ENCODE data around the gene DCTPP1.
"Not testable (repeated sequence)": the region's sequence is repeated elsewhere in the genome, so short reads cannot be mapped to it uniquely, and the experiment has no call there.

DCTPP1 gene

GRCh38 chr16:30401768-30402425 is 27.9 kb downstream of the DCTPP1 start:
- FAIRE-seq, result no peak
- DNase-seq (ENCODE audit: insufficient read length, low spot score), result no peak
- TF ChIP-seq PAX5 (IDR thresholded peaks at IDR 0.05; ENCODE audit: insufficient read depth, low read length, severe bottlenecking), result no peak
- no peak for TF ChIP-seq POLR2A (IDR thresholded peaks at IDR 0.05; ENCODE audit: low read depth, low read length)
- no peak for TF ChIP-seq SPI1 (IDR thresholded peaks at IDR 0.05; ENCODE audit: low read depth, low read length)
- TF ChIP-seq TAF1 (IDR thresholded peaks at IDR 0.05; ENCODE audit: low read depth, low read length), result no peak
- TF ChIP-seq POLR2AphosphoS5 (IDR thresholded peaks at IDR 0.05; ENCODE audit: low read depth, low read length), result no peak
- TF ChIP-seq POU2F2 (IDR thresholded peaks at IDR 0.05; ENCODE audit: low read depth, low read length), result no peak

DNA sequence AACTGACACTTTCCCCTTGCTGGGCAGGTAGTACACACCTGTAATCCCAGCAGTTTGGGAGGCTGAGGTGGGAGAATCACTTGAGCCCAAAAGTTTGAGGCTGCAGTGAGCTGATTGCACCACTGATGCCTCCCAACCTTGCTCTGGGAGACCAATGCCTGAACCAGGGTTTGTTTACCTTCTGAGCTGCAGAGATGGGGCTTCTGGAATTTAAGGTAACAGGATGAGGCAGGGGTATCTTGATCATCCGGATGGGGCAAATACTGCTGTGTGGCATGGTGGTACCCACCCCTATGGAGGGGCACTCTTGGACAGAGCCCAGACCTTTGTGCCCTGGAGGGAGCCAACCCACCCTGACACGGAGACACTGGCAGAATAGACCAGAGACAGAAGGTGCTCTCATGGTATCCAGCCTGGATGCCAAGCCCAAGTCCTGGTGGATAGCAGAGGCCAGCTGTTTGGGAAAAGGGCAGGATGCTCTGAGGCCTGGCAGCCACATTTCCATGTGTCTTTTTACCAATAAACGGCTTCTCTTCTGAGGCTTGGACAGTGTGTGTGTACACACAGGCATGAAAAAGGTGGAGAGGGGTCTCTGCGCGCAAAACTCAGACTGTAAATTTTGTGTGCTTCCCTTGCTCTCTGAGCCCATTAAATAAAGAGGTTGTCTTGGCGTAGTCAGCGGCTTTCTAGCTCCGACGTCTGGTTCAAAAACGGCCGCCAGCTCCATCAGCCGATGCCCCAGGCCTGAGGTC is 30.2 kb downstream of the DCTPP1 start:
- FAIRE-seq, result peak; percentile 48
- no peak for DNase-seq (ENCODE audit: insufficient read length, low spot score)
- TF ChIP-seq TAF1 (IDR thresholded peaks at IDR 0.05; ENCODE audit: low read depth, low read length) (no peak), POU2F2 (IDR thresholded peaks at IDR 0.05; ENCODE audit: low read depth, low read length) (no peak), POLR2A (IDR thresholded peaks at IDR 0.05; ENCODE audit: low read depth, low read length) (no peak), PAX5 (IDR thresholded peaks at IDR 0.05; ENCODE audit: insufficient read depth, low read length, severe bottlenecking) (no peak), SPI1 (IDR thresholded peaks at IDR 0.05; ENCODE audit: low read depth, low read length) (no peak), POLR2AphosphoS5 (IDR thresholded peaks at IDR 0.05; ENCODE audit: low read depth, low read length) (no peak)

DNA sequence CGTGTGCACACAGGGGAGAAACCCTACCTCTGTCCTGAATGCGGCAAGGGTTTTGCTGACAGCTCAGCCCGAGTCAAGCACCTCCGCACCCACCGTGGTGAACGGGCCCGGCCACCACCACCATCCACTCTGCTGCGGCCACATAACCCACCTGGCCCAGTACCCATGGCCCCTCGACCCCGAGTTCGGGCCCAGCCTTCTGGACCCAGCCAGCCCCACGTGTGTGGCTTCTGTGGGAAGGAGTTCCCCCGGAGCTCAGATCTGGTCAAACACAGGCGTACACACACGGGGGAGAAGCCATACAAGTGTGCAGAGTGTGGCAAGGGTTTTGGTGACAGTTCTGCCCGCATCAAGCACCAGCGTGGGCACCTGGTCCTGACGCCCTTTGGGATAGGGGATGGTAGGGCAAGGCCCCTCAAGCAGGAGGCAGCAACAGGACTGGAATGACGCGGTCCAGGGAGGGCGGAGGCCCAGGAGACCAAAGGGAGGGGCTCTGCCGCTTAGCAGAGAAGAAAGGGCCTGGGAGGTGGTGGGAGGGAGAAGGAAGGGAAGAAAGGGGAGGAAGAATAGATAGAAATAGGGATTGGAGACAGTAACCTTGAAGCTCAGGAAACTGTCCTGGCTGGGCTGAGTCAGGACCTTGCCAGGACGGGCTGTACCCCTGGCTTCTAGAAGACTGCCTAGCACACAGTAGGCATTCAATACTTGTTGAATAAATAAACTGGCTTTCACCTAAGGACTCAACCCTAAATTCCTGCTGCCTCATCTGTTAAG is 31.0 kb downstream of the DCTPP1 start:
- DNase-seq (ENCODE audit: insufficient read length, low spot score) (no peak), FAIRE-seq (no peak)
- TF ChIP-seq POLR2AphosphoS5 (IDR thresholded peaks at IDR 0.05; ENCODE audit: low read depth, low read length) (no peak), PAX5 (IDR thresholded peaks at IDR 0.05; ENCODE audit: insufficient read depth, low read length, severe bottlenecking) (no peak), SPI1 (IDR thresholded peaks at IDR 0.05; ENCODE audit: low read depth, low read length) (no peak), POU2F2 (IDR thresholded peaks at IDR 0.05; ENCODE audit: low read depth, low read length) (no peak), TAF1 (IDR thresholded peaks at IDR 0.05; ENCODE audit: low read depth, low read length) (no peak), POLR2A (IDR thresholded peaks at IDR 0.05; ENCODE audit: low read depth, low read length) (no peak)

DNA sequence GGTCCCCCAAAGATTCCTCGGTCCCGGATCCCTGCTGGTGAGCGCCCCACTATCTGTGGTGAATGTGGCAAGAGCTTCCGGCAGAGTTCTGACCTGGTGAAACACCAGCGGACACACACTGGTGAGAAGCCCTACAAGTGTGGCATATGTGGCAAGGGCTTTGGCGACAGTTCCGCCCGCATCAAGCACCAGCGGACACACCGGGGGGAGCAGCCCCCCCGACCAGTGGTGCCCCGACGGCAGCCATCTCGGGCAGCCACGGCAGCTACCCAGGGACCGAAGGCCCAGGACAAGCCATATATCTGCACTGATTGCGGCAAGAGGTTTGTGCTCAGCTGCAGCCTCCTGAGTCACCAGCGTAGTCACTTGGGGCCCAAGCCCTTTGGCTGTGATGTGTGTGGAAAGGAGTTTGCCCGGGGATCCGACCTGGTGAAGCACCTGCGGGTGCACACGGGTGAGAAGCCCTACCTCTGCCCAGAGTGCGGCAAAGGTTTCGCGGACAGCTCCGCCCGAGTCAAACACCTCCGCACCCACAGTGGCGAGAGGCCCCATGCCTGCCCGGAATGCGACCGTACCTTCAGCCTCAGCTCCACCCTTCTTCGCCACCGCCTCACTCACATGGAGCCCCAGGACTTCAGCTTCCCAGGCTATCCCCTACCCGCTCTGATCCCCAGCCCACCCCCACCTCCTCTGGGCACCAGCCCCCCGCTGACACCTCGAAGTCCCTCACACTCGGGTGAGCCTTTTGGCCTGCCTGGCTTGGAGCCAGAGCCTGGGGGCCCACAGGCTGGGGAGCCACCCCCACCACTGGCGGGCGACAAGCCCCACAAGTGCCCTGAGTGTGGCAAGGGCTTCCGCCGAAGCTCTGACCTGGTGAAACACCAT is 31.8 kb downstream of the DCTPP1 start:
- FAIRE-seq, result no peak

DNA sequence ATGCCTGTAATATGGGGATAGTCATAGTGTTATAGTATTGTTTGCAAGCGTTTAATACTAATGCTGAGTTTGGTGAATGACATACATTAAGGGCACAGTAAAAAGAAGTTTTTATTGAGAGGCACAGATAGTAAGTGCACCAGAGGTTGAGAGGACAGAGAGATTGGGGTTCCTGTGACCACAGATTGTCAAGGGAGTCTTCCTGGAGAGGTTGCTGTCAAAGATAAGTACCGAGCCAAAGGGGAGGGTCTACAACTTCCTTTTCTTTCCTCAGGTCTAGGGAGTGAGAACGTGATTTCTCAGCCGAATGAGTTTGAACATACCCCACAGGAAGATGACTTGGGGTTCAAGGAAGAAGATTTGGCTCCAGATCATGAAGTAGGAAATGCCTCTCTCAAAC is 32.8 kb downstream of the DCTPP1 start:
- DNase-seq (ENCODE audit: insufficient read length, low spot score) (no peak), FAIRE-seq (no peak)
- TF ChIP-seq POU2F2 (IDR thresholded peaks at IDR 0.05; ENCODE audit: low read depth, low read length), result no peak
- no peak for TF ChIP-seq POLR2A (IDR thresholded peaks at IDR 0.05; ENCODE audit: low read depth, low read length)

More for the DNA sequence above, 31.8 kb downstream of the DCTPP1 start:
- no peak for DNase-seq (ENCODE audit: insufficient read length, low spot score)
- TF ChIP-seq POLR2A (IDR thresholded peaks at IDR 0.05; ENCODE audit: low read depth, low read length) (no peak), POU2F2 (IDR thresholded peaks at IDR 0.05; ENCODE audit: low read depth, low read length) (no peak), SPI1 (IDR thresholded peaks at IDR 0.05; ENCODE audit: low read depth, low read length) (no peak), TAF1 (IDR thresholded peaks at IDR 0.05; ENCODE audit: low read depth, low read length) (no peak), PAX5 (IDR thresholded peaks at IDR 0.05; ENCODE audit: insufficient read depth, low read length, severe bottlenecking) (no peak), POLR2AphosphoS5 (IDR thresholded peaks at IDR 0.05; ENCODE audit: low read depth, low read length) (no peak)

GRCh38 chr16:30396627-30397026 is 33.2 kb downstream of the DCTPP1 start:
- DNase-seq (ENCODE audit: insufficient read length, low spot score); FAIRE-seq: not testable (repeated sequence)

- TF ChIP-seq SPI1 (IDR thresholded peaks at IDR 0.05; ENCODE audit: low read depth, low read length), result no peak
- TF ChIP-seq POLR2A (IDR thresholded peaks at IDR 0.05; ENCODE audit: low read depth, low read length), result no peak
- no peak for TF ChIP-seq POU2F2 (IDR thresholded peaks at IDR 0.05; ENCODE audit: low read depth, low read length)
- FAIRE-seq (no peak), DNase-seq (ENCODE audit: insufficient read length, low spot score) (no peak)
Measured at GRCh38 chr16:30395992-30396585, 33.7 kb downstream of the DCTPP1 start.

DNA sequence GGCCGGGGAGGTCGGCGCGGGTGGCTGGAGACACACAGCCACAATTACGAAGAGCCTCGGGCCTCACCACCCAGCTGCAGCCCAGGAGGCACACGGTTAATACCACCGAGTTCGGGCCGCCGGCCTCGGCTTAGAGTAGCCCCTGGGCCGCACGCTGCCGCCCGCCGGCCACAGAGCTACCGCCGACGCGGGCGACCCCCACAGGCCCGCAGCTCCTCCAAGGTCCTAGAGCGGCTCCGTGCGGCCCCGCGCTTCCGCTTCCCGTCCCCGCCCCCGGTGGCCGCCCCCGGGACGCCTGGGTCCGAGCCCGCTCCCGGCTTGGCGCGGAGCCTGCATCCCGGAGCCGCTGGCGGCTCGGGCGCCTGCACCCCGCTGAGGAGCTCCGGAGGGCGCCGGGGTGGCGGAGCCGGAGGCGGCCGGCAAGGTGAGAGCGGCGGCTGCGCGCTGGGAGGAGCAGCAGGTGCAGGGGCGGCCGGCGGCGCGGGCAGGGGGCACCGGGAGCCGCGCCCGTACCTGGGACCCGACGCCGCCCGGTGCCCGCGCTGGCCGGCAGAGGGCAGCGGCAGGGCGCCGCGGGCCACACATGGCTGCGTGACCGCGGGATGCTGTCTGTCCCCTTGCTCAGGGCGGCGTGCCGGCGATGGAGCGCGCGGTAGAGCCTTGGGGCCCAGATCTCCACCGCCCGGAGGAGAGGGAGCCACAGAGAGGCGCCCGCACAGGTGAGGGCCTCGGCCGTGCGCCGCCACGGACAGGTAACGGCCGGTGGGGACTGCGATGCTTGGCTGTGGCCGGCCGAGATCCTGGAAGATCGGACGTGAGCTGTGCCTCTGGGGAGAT is 34.5 kb downstream of the DCTPP1 start, which contains the start of gene ZNF48:
Gene ZNF48 (plus strand): TSS at position 266 of the 837 bp plus-strand sequence. CDS start 375 bp downstream, at position 641.
- DNase-seq (ENCODE audit: insufficient read length, low spot score) (peak; percentile 83), FAIRE-seq (peak; percentile 82)
- TF ChIP-seq TAF1 (IDR thresholded peaks at IDR 0.05; ENCODE audit: low read depth, low read length), result no peak
- TF ChIP-seq POU2F2 (IDR thresholded peaks at IDR 0.05; ENCODE audit: low read depth, low read length), result no peak
- TF ChIP-seq POLR2A (IDR thresholded peaks at IDR 0.05; ENCODE audit: low read depth, low read length), result no peak
- TF ChIP-seq PAX5 (IDR thresholded peaks at IDR 0.05; ENCODE audit: insufficient read depth, low read length, severe bottlenecking), result peak; percentile 26
- no peak for TF ChIP-seq POLR2AphosphoS5 (IDR thresholded peaks at IDR 0.05; ENCODE audit: low read depth, low read length)
- peak; percentile 11; the same call in 1 of the 2 replicates for TF ChIP-seq SPI1 (IDR thresholded peaks at IDR 0.05; ENCODE audit: low read depth, low read length)
